WTC11 (cell line): ENCODE data around the gene MRPL41. TPM values are rescaled to one million over a fixed set of nuclear protein-coding genes. Genes with fewer than 3 reads are reported as not detected.

Experiments used
- ATAC-seq: fragments of 200-7000 bp; cut with Tn5 transposase; 2 replicates; pipeline ENCODE4 v1.10.0; 2021; ENCODE audit warnings: mild to moderate bottlenecking, moderate library complexity
- CTCF ChIA-PET: fragments of 300-600 bp; sonication (Branson Sonifier 250); formaldehyde crosslinking; loops from one replicate; lab custom pipeline; 2021; ENCODE audit warnings: antibody characterized with exemption; lab: Charles Lee
- POLR2A ChIA-PET: fragments of 350-600 bp; sonication (Branson Sonifier 250); formaldehyde crosslinking; loops from one replicate; lab custom pipeline; 2021; ENCODE audit warnings: antibody characterized with exemption; lab: Charles Lee
- DNase-seq: peaks from one replicate; pipeline ENCODE4 v3.0.0; 2021; ENCODE audit warnings: low spot score
- H3K27ac Mint-ChIP-seq: 2 replicates; pipeline ENCODE4 v1.8.0; 2021; ENCODE audit warnings: mixed read lengths
- H3K27me3 Mint-ChIP-seq: 2 replicates; pipeline ENCODE4 v1.8.0; 2021; ENCODE audit warnings: low read depth, mild to moderate bottlenecking, moderate library complexity, mixed read lengths
- H3K36me3 Mint-ChIP-seq: 2 replicates; pipeline ENCODE4 v1.8.0; 2021; ENCODE audit warnings: mixed read lengths
- H3K4me1 Mint-ChIP-seq: 2 replicates; pipeline ENCODE4 v1.8.0; 2022; ENCODE audit warnings: mixed read lengths
- H3K4me3 Mint-ChIP-seq: 2 replicates; pipeline ENCODE4 v1.8.0; 2021; ENCODE audit warnings: mild to moderate bottlenecking, moderate library complexity, mixed read lengths
- H3K9me3 Mint-ChIP-seq: 2 replicates; pipeline ENCODE4 v1.8.0; 2021; ENCODE audit warnings: mixed read lengths
- CREB1 ChIP-seq: sonication (generic); formaldehyde crosslinking; IDR thresholded peaks from 2 replicates; pipeline ENCODE4 v1.8.0; 2023; ENCODE audit warnings: mild to moderate bottlenecking, missing genetic modification reagents
- CREM ChIP-seq: sonication (generic); formaldehyde crosslinking; IDR thresholded peaks from 2 replicates; pipeline ENCODE4 v1.8.1; 2022; ENCODE audit warnings: mild to moderate bottlenecking, missing genetic modification reagents, moderate library complexity
- ELF4 ChIP-seq: sonication (generic); formaldehyde crosslinking; IDR thresholded peaks from 2 replicates; pipeline ENCODE4 v1.8.1; 2022; ENCODE audit warnings: low read depth, mild to moderate bottlenecking, moderate library complexity, missing genetic modification reagents
- GTF2I ChIP-seq: fragments of 250-450 bp; sonication (Bioruptor Pico); conservative IDR thresholded peaks from 2 replicates; pipeline ENCODE4 v1.4.0; 2021; ENCODE audit warnings: mild to moderate bottlenecking
- IRF2 ChIP-seq: sonication (generic); formaldehyde crosslinking; IDR thresholded peaks from 2 replicates; pipeline ENCODE4 v1.8.0; 2022; ENCODE audit warnings: low read depth, missing genetic modification reagents, borderline replicate concordance
- MXD4 ChIP-seq: fragments of 250-450 bp; sonication (Bioruptor Pico); IDR thresholded peaks from 2 replicates; pipeline ENCODE4 v1.8.0; 2021; ENCODE audit warnings: mild to moderate bottlenecking, moderate library complexity, borderline replicate concordance
- NFYB ChIP-seq: sonication (generic); formaldehyde crosslinking; conservative IDR thresholded peaks from 2 replicates; pipeline ENCODE4 v1.8.0; 2022; ENCODE audit warnings: low read depth, missing genetic modification reagents
- SP1 ChIP-seq: sonication (generic); formaldehyde crosslinking; conservative IDR thresholded peaks from 2 replicates; pipeline ENCODE4 v1.8.1; 2022; ENCODE audit warnings: missing genetic modification reagents
- ZNF263 ChIP-seq: sonication (generic); formaldehyde crosslinking; IDR thresholded peaks from 2 replicates; pipeline ENCODE4 v1.8.1; 2022; ENCODE audit warnings: low read depth, mild to moderate bottlenecking, moderate library complexity, missing genetic modification reagents
- ZNF396 ChIP-seq: fragments of 250-450 bp; sonication (Bioruptor Pico); IDR thresholded peaks from 2 replicates; pipeline ENCODE4 v1.8.0; 2021; ENCODE audit warnings: mild to moderate bottlenecking, moderate library complexity, borderline replicate concordance
- total RNA-seq: library from RNA; stranded (reverse); gene quantifications from 3 replicates; pipeline ENCODE4 v1.2.3, GENCODE V29; 2021
- TF ChIP-seq, protein P1 (sequence below): sonication (generic); formaldehyde crosslinking; IDR thresholded peaks from 2 replicates; pipeline ENCODE4 v1.8.1; 2023; ENCODE audit warnings: mild to moderate bottlenecking, moderate library complexity, missing genetic modification reagents
- TF ChIP-seq, protein P2 (sequence below): sonication (generic); formaldehyde crosslinking; IDR thresholded peaks from 2 replicates; pipeline ENCODE4 v1.8.0; 2022; ENCODE audit warnings: mild to moderate bottlenecking, missing genetic modification reagents
- TF ChIP-seq, protein P3 (sequence below): sonication (generic); formaldehyde crosslinking; conservative IDR thresholded peaks from 2 replicates; pipeline ENCODE4 v1.8.1; 2022; ENCODE audit warnings: mild to moderate bottlenecking, missing genetic modification reagents
- TF ChIP-seq, protein P4 (sequence below): sonication (generic); formaldehyde crosslinking; IDR thresholded peaks from 2 replicates; pipeline ENCODE4 v1.8.1; 2022; ENCODE audit warnings: mild to moderate bottlenecking, moderate library complexity, missing genetic modification reagents
- TF ChIP-seq, protein P5 (sequence below): sonication (generic); formaldehyde crosslinking; IDR thresholded peaks from 2 replicates; pipeline ENCODE4 v1.8.0; 2023; ENCODE audit warnings: missing genetic modification reagents, mild to moderate bottlenecking, borderline replicate concordance
- TF ChIP-seq, protein P6 (sequence below): sonication (generic); formaldehyde crosslinking; conservative IDR thresholded peaks from 2 replicates; pipeline ENCODE4 v1.8.1; 2023; ENCODE audit warnings: mild to moderate bottlenecking, low read depth, missing genetic modification reagents, moderate library complexity
- TF ChIP-seq, protein P7 (sequence below): fragments of 250-450 bp; sonication (Bioruptor Pico); conservative IDR thresholded peaks from 2 replicates; pipeline ENCODE4 v1.9.0; 2021; ENCODE audit warnings: mild to moderate bottlenecking

The MRPL41 gene
- total RNA-seq, 1 experiment from 2014 or later = 70.1 TPM

DNA sequence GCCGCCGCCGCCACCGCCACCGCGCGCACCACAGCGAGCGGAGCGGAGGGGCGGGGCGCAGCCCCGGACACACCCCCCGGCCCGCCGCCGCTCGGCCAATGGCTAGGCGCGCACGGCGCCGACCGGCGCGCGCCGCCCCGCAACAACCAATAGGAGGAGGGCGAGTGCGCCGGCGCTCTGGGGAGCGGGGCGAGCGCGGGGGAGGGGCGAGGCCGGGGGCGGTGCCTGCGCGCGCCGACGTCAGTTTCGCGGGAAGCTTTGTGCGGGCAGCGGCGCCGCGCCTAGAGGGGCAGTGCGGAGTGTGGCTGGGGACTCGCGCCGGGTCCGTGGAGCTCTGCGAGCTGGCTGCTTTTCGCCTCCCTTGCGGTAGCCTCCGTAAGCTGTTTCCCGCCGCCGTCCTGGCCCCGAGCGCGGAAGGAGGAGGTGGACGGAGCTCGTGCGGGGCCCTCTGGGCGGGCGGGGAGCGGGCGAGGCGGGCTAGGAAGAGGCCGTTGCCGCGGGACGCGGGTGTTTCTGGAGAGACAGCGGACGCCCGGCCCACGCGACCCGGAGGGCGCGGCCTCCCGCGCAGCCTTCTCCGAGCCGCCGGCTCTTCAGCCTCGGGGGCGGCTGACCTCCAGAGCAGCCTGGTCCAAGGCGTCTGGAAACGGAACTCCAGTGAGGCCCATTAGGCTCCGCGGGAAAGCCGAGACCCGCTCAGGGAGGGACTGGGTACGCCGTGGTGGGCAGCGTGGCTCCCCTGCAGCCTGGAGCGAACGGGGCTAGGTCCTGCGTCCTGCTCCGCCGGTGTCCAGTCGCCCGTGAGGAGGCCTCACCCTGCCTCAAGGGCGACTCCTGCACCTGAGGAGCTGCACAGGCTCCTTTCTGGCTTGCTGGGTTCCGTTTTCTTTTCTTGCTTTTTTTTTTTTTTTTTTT, 39.0 kb downstream of the MRPL41 start, which contains the start of gene ZMYND19:
Gene ZMYND19 (minus strand): TSS at position 44 of the 915 bp plus-strand sequence. CDS start 249 bp downstream, outside the sequence.
- no peaks in the 10 kb centered on the region for H3K9me3 Mint-ChIP-seq
- DNase-seq (peak; percentile 88), ATAC-seq (peak; percentile 94)
- ChIA-PET POLR2A (interaction anchor here (0.5 to 2.9 kb wide), 5 partner anchors 9 to 345 kb away, joined by 3 to 15 read pairs (median 4); partner anchors contain the start of genes ARRDC1 and EHMT1), CTCF (interaction anchor here (0.5 to 3.1 kb wide), 13 partner anchors 9 to 1207 kb away, joined by 3 to 51 read pairs (median 4); partner anchors contain the start of genes ARRDC1, MRPL41 and PNPLA7)
- H3K4me3 Mint-ChIP-seq = peak within 1 kb of the TSS; percentile 97
- H3K36me3 Mint-ChIP-seq = peaks cover 26% of the 10 kb centered on the region
- peaks cover 8% of the 10 kb centered on the region for H3K27me3 Mint-ChIP-seq
- H3K4me1 Mint-ChIP-seq = peaks cover 5% of the 10 kb centered on the region; the same call in 1 of the 2 replicates
- peak within 1 kb of the TSS; percentile 99 for H3K27ac Mint-ChIP-seq
- TF ChIP-seq SP1 (CRISPR knock-in tag) (peak; percentile 89), ELF4 (no peak), GTF2I (no peak), MXD4 (no peak), CREM (peak; percentile 64; the same call in 1 of the 2 replicates), IRF2 (CRISPR knock-in tag) (no peak), CREB1 (CRISPR knock-in tag) (no peak), ZNF263 (CRISPR knock-in tag) (no peak), NFYB (CRISPR knock-in tag) (peak; percentile 67), ZNF396 (CRISPR knock-in tag) (no peak)
- TF ChIP-seq, protein P1, sequence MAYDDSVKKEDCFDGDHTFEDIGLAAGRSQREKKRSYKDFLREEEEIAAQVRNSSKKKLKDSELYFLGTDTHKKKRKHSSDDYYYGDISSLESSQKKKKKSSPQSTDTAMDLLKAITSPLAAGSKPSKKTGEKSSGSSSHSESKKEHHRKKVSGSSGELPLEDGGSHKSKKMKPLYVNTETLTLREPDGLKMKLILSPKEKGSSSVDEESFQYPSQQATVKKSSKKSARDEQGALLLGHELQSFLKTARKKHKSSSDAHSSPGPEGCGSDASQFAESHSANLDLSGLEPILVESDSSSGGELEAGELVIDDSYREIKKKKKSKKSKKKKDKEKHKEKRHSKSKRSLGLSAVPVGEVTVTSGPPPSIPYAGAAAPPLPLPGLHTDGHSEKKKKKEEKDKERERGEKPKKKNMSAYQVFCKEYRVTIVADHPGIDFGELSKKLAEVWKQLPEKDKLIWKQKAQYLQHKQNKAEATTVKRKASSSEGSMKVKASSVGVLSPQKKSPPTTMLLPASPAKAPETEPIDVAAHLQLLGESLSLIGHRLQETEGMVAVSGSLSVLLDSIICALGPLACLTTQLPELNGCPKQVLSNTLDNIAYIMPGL = peak; percentile 62
- TF ChIP-seq, protein P2, sequence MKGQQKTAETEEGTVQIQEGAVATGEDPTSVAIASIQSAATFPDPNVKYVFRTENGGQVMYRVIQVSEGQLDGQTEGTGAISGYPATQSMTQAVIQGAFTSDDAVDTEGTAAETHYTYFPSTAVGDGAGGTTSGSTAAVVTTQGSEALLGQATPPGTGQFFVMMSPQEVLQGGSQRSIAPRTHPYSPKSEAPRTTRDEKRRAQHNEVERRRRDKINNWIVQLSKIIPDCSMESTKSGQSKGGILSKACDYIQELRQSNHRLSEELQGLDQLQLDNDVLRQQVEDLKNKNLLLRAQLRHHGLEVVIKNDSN = no peak
- TF ChIP-seq, protein P3, sequence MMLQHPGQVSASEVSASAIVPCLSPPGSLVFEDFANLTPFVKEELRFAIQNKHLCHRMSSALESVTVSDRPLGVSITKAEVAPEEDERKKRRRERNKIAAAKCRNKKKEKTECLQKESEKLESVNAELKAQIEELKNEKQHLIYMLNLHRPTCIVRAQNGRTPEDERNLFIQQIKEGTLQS (CRISPR knock-in tag) = no peak
- TF ChIP-seq, protein P4, sequence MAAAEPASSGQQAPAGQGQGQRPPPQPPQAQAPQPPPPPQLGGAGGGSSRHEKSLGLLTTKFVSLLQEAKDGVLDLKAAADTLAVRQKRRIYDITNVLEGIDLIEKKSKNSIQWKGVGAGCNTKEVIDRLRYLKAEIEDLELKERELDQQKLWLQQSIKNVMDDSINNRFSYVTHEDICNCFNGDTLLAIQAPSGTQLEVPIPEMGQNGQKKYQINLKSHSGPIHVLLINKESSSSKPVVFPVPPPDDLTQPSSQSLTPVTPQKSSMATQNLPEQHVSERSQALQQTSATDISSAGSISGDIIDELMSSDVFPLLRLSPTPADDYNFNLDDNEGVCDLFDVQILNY (CRISPR knock-in tag) = peak; percentile 68
- TF ChIP-seq, protein P5, sequence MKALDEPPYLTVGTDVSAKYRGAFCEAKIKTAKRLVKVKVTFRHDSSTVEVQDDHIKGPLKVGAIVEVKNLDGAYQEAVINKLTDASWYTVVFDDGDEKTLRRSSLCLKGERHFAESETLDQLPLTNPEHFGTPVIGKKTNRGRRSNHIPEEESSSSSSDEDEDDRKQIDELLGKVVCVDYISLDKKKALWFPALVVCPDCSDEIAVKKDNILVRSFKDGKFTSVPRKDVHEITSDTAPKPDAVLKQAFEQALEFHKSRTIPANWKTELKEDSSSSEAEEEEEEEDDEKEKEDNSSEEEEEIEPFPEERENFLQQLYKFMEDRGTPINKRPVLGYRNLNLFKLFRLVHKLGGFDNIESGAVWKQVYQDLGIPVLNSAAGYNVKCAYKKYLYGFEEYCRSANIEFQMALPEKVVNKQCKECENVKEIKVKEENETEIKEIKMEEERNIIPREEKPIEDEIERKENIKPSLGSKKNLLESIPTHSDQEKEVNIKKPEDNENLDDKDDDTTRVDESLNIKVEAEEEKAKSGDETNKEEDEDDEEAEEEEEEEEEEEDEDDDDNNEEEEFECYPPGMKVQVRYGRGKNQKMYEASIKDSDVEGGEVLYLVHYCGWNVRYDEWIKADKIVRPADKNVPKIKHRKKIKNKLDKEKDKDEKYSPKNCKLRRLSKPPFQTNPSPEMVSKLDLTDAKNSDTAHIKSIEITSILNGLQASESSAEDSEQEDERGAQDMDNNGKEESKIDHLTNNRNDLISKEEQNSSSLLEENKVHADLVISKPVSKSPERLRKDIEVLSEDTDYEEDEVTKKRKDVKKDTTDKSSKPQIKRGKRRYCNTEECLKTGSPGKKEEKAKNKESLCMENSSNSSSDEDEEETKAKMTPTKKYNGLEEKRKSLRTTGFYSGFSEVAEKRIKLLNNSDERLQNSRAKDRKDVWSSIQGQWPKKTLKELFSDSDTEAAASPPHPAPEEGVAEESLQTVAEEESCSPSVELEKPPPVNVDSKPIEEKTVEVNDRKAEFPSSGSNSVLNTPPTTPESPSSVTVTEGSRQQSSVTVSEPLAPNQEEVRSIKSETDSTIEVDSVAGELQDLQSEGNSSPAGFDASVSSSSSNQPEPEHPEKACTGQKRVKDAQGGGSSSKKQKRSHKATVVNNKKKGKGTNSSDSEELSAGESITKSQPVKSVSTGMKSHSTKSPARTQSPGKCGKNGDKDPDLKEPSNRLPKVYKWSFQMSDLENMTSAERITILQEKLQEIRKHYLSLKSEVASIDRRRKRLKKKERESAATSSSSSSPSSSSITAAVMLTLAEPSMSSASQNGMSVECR (CRISPR knock-in tag) = peak; percentile 74; the same call in 1 of the 2 replicates
- TF ChIP-seq, protein P6, sequence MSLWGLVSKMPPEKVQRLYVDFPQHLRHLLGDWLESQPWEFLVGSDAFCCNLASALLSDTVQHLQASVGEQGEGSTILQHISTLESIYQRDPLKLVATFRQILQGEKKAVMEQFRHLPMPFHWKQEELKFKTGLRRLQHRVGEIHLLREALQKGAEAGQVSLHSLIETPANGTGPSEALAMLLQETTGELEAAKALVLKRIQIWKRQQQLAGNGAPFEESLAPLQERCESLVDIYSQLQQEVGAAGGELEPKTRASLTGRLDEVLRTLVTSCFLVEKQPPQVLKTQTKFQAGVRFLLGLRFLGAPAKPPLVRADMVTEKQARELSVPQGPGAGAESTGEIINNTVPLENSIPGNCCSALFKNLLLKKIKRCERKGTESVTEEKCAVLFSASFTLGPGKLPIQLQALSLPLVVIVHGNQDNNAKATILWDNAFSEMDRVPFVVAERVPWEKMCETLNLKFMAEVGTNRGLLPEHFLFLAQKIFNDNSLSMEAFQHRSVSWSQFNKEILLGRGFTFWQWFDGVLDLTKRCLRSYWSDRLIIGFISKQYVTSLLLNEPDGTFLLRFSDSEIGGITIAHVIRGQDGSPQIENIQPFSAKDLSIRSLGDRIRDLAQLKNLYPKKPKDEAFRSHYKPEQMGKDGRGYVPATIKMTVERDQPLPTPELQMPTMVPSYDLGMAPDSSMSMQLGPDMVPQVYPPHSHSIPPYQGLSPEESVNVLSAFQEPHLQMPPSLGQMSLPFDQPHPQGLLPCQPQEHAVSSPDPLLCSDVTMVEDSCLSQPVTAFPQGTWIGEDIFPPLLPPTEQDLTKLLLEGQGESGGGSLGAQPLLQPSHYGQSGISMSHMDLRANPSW (CRISPR knock-in tag) = no peak
- TF ChIP-seq, protein P7, sequence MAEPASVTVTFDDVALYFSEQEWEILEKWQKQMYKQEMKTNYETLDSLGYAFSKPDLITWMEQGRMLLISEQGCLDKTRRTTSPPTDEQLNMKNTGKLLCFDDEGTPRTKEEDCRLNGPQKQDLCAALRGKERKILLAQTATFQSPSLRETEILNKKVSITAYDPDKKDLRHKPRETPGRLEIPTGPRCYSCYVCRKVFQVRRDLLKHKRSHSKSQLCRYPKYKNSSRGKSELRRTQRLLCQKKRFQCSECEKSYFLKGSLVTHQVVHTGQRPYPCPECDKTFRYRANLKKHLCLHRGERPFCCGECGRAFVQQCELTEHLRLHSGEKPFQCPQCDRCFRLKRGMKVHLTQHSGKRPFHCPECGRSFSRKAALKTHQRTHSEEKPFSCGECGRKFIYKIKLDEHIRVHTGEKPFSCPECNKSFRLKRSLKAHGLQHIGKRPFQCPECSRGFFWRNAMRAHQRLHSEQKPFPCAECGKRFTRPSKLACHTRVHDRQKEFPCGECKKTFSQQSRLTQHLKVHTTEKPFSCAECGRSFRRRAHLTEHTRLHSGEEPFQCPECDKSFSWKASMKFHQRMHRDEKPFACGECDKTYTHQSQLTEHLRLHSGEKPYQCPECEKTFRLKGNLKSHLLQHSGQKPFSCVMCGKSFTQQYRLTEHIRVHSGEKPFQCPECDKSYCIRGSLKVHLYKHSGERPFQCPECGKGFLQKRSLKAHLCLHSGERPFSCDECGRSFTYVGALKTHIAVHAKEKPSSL (CRISPR knock-in tag) = no peak
